IPS-18c (cell line): ENCODE results near the gene PDCD11.
A peak's percentile ranks its signal among the peaks of the same experiment; 100 is the strongest.
"Not testable (repeated sequence)": the region's sequence is repeated elsewhere in the genome, so short reads cannot be mapped to it uniquely, and the experiment has no call there.

Experiments
- H3K4me3 ChIP-seq: 2 replicates; pipeline ENCODE4 v1.7.0; 2013; ENCODE audit warnings: low read depth, mild to moderate bottlenecking, low read length, moderate library complexity; ENCODE audit not compliant: insufficient read depth
- H3K9me3 ChIP-seq: one replicate; pipeline ENCODE4 v1.6.1; 2013; ENCODE audit warnings: mild to moderate bottlenecking, low read length, moderate library complexity; ENCODE audit not compliant: control insufficient read depth, insufficient read depth

The PDCD11 gene

GRCh38 chr10:103396067-103396788 lies at the start of gene PDCD11, which contains the start of gene ATP5MK:
Gene PDCD11, plus strand, starts transcription at chr10:103396626. Its CDS starts 1,801 bp downstream, at chr10:103398427.
Gene ATP5MK, minus strand, starts transcription at chr10:103396475. Its CDS starts 4,018 bp downstream, at chr10:103392457.
- Histone ChIP-seq H3K4me3 (peak within 1 kb of the TSS; percentile 100), H3K9me3 (no peaks in the 10 kb centered on the region)

DNA sequence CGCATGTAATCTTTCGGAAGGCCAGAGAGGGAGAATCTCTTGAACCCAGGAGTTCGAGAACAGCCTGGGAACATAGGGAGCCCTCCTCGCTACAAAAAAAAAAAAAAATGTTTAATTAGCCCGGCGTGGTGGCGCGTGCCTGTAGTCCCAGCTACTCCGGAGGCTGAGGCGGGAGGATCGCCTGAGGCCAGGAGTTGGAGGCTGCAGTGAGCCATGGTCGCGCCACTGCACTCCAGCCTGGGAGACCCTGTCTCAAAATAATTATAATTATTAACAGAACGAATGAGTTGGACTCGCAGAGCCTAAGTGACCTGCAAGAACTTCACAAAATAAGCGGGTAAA lies 46.3 kb upstream of the PDCD11 start:
- no peaks in the 10 kb centered on the region for H3K9me3 ChIP-seq

DNA sequence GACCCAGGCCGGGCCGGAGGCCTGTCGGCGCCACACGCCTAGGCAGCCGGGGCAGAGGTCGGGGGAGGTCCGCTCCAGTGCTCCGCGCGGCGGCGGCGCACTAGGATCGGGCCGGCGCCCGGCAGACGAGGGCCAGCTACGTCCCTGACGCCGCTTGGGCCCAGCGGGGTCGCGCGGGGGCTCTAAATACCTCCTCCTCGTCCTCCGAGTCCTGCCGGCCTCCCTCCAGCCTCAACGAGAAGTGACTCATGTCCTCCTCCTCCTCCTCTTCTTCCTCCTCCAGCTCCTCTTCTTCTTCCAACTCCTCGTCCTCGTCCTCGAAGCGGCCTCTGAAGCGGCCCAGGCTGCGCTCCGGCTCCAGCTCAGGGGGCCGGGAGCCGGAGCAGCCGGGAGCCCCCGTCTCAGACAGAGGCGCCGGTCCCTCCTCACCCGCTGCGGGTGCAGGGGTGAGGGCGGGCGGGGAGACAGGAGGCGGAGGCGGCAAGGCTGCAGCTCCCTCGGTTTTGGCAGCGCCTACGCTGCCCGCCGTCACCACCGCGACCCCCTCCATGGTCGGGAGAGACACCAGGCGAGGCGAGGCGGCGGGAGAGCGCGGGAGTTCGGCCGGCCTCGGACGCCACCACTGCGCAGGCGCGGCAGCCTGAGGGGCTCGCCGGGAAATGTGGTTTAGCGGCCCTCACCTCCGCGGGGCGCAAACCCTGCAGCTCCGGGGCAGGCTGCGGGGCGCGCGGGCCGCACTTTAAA lies 45.7 kb upstream of the PDCD11 start, which contains the start of gene PCGF6:
TSS of gene PCGF6 (minus strand) at position 624 of the 744 bp plus-strand sequence. CDS start at position 550, 74 bp downstream.
- Histone ChIP-seq H3K9me3 (no peaks in the 10 kb centered on the region), H3K4me3 (peak within 1 kb of the TSS; percentile 84)

More for the DNA sequence above, 46.3 kb upstream of the PDCD11 start:
- H3K4me3 ChIP-seq = peak overlapping the region; percentile 84

- Histone ChIP-seq H3K4me3 (no peak overlapping the region), H3K9me3 (no peaks in the 10 kb centered on the region)
Measured at GRCh38 chr10:103353281-103353680, 43.1 kb upstream of the PDCD11 start.

GRCh38 chr10:103354567-103354966 lies 41.9 kb upstream of the PDCD11 start:
- H3K4me3 ChIP-seq = not testable (repeated sequence)

DNA sequence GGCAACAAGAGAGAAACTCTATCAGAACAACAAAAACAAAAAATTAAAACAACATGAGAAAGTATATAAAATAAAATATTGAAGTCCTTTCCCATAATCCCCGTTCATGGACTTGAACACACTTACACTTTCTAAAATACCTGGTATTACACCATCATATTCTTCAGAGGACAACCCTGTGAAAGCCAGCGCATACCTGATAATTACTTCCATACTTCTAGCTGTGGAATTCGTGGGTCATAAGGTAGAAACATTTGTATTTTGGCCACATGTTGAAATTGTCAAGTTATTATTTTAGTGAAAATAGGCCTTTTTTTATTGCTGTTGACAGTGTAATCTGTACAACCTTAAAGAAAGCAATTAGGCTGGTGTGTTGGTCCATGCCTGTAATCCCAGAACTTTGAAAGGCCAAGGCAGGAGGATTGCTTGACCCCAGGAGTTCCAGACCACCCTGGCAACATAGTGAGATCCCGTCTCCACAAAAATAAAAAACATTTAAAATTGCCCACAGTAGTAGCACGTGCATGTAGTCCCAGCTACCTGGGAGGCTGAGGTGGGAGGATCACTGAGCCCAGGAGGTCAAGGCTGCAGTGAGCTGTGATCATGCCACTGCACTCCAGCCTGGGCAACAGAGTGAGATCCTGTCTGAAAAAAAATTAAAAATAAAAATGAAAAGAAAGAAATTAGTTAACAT lies 40.4 kb upstream of the PDCD11 start:
- Histone ChIP-seq H3K4me3 (no peak overlapping the region), H3K9me3 (no peaks in the 10 kb centered on the region)

More at GRCh38 chr10:103354567-103354966, 41.9 kb upstream of the PDCD11 start:
- H3K9me3 ChIP-seq = not testable (repeated sequence)

- not testable (repeated sequence) for H3K9me3 ChIP-seq, H3K4me3 ChIP-seq
Measured at GRCh38 chr10:103359493-103359892, 36.9 kb upstream of the PDCD11 start.

DNA sequence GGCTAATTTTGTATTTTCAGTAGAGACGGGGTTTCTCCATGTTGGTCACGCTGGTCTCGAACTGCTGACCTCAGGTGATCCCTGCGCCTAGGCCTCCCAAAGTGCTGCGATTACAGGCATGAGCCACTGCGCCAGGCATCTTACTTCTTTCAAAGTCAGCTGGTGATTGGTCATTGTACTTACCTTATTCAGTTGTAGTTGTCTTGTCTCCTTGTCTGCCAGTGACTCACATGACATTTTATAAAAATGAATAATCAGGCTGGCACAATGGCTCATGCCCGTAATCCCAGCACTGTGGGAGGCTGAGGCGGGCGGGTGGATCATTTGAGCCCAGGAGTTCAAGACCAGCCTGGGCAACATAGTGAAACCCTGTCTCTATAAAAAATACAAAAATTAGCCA lies 35.6 kb upstream of the PDCD11 start:
- H3K4me3 ChIP-seq, H3K9me3 ChIP-seq: not testable (repeated sequence)

GRCh38 chr10:103367379-103367781 lies 29.0 kb upstream of the PDCD11 start:
- H3K4me3 ChIP-seq = peak overlapping the region; percentile 88; the same call in 1 of the 2 replicates
- no peaks in the 10 kb centered on the region for H3K9me3 ChIP-seq

- Histone ChIP-seq H3K9me3 (no peaks in the 10 kb centered on the region), H3K4me3 (peak within 1 kb of the TSS; percentile 88)
Measured at GRCh38 chr10:103367782-103368518, 28.5 kb upstream of the PDCD11 start, which contains the start of gene TAF5. Gene TAF5, plus strand, starts transcription at chr10:103367976. Its CDS starts 14 bp downstream, at chr10:103367990.

- no peak overlapping the region for H3K4me3 ChIP-seq
- no peaks in the 10 kb centered on the region for H3K9me3 ChIP-seq
Measured at GRCh38 chr10:103373544-103373943, 22.9 kb upstream of the PDCD11 start.

GRCh38 chr10:103374263-103374662 lies 22.2 kb upstream of the PDCD11 start:
- Histone ChIP-seq H3K9me3 (no peaks in the 10 kb centered on the region), H3K4me3 (no peak overlapping the region)

- no peak overlapping the region for H3K4me3 ChIP-seq
- H3K9me3 ChIP-seq = no peaks in the 10 kb centered on the region
Measured at GRCh38 chr10:103382769-103383168, 13.7 kb upstream of the PDCD11 start.

DNA sequence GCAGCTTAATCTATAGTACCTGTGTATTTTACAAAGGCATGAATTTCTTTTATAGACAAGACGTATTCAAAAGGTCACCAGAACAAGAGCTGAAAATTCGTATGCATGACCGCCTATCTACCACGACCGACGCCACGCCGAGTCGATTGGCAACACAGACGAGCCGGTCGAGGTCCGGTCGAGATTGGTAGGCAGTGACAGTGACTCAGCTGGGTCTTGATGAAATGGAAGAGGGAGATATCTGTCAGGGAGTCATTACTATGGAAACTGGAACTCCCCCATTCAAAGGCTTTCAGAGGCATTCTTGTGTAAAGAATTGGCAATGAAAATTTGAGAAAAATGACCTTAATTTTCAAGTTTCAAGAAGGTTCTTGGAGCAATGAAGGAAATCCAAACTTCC lies 2.2 kb upstream of the PDCD11 start:
- Histone ChIP-seq H3K9me3 (no peaks in the 10 kb centered on the region), H3K4me3 (no peak overlapping the region)

DNA sequence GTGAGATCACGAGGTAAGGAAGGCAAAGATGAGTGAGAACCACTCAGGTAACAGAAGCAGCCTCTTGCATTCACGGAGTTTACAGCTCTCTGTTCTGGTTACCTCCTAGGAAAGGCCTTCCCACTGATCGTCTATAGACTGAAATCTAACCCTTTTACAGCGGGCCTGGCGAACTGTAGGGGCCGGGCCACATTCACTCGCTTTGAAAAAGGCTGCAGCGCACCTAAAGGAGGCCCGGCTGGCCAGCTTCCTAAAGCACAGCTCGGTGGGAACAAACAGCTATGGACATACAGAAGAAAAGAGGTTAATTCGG lies 716 bp upstream of the PDCD11 start:
- peak overlapping the region; percentile 100 for H3K4me3 ChIP-seq

DNA sequence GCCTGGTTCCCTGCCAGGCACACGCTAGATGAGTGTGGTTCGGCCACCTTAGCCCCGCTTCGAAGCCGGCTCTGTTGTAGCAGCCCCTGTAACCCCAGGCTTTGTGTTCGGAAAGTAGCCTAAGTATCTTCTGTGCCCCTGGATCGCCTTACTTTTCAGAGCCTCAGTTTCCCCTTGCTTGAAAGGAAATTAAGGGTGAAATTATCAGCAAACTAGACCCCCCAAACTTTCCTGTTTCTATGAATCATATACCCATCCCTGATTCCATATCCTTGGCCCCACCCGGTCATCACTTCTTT lies 312 bp downstream of the PDCD11 start:
- Histone ChIP-seq H3K9me3 (no peaks in the 10 kb centered on the region), H3K4me3 (peak overlapping the region; percentile 100)

More for the DNA sequence above, 716 bp upstream of the PDCD11 start:
- H3K9me3 ChIP-seq = no peaks in the 10 kb centered on the region

DNA sequence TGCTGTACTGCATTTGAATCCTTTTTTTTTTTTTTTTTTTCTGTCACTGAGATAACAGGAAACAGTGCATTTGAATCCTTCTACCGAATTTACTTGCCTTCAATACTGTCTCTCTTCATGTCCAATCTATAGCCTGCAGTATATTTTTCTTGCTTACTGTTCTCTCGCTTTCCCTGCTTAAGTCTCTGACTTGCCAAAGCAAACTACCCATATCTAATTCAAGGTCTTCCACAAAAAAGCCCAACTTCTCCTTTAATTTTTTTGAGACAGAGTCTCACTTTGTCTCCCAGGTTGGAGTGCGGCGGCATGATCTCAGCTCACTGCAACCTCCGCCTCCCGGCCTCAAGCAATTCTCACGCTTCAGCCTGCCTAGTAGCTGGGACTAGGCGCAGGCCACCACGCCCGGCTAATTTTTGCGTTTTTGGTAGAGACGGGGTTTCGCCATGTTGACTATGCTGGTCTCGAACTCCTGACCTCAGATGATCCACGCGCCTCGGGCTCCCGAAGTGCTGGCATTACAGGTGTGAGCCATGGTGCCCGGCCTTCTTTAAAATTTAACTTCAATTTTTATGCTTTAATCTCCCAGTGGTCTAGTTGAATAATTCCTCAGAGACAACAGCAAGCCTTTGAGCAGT lies 882 bp downstream of the PDCD11 start:
- Histone ChIP-seq H3K9me3 (no peaks in the 10 kb centered on the region), H3K4me3 (peak overlapping the region; percentile 100)
